IPS-15b (cell line): ENCODE measurements around the gene PTPRN2.
"Not testable (repeated sequence)": the region's sequence is repeated elsewhere in the genome, so short reads cannot be mapped to it uniquely, and the experiment has no call there.

ENCODE experiments used
- H3K27me3 ChIP-seq: one replicate; pipeline ENCODE4 v1.6.1; 2013; ENCODE audit warnings: low read length; ENCODE audit not compliant: control insufficient read depth, insufficient read depth
- H3K36me3 ChIP-seq: one replicate; pipeline ENCODE4 v1.6.1; 2013; ENCODE audit warnings: low read length; ENCODE audit not compliant: control insufficient read depth, insufficient read depth
- H3K4me1 ChIP-seq: one replicate; pipeline ENCODE4 v1.6.1; 2013; ENCODE audit warnings: mild to moderate bottlenecking, low read length; ENCODE audit not compliant: control insufficient read depth, insufficient read depth
- H3K4me3 ChIP-seq: one replicate; pipeline ENCODE4 v1.5.1; 2013; ENCODE audit warnings: low read depth, low read length
- H3K9ac ChIP-seq: one replicate; pipeline ENCODE4 v1.6.1; 2013; ENCODE audit warnings: low read depth, mild to moderate bottlenecking, low read length
- H3K9me3 ChIP-seq: one replicate; pipeline ENCODE4 v1.6.1; 2013; ENCODE audit warnings: mild to moderate bottlenecking, low read length; ENCODE audit not compliant: control insufficient read depth, insufficient read depth

Gene PTPRN2

DNA sequence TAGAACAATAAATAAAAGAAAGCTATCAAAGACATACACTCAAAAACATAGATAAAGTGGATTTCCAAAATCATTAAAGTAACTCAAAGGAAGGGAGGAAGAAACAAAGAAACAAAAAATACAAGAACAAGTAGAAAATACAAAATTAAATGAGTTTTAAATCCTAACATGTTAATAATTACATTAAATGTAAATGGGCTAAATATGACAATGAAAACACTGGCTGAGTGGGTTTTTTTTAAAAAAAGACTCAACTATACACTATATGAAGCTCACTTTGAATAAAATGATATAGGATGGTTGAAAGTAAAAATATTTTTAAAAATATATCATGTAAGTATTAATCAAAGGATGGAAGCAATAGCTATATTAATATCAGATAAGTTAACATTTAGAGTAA, 371.4 kb downstream of the PTPRN2 start:
- Histone ChIP-seq H3K9ac (no peak overlapping the region), H3K27me3 (no peaks in the 10 kb centered on the region), H3K4me3 (no peak overlapping the region), H3K9me3 (no peaks in the 10 kb centered on the region), H3K36me3 (no peaks in the 10 kb centered on the region), H3K4me1 (no peaks in the 10 kb centered on the region)

DNA sequence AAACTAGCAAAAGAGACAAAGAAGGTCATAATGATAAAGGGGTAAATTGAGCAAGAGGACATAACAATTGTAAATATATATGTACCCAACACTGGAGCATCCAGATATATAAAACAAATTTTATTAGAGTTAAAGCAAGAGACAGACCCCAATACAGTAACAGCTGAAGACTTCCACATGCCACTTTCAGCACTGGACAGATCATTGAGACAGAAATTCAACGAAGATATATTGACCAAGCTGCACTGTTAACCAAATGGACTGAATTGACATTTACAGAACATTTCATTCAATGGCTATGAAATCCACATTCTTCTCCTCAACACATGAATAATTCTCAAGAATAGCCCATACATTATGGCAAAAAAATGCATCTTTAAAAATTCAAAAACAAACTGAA, 378.2 kb downstream of the PTPRN2 start:
- H3K27me3 ChIP-seq = no peaks in the 10 kb centered on the region
- H3K4me1 ChIP-seq = no peaks in the 10 kb centered on the region
- H3K9me3 ChIP-seq = no peaks in the 10 kb centered on the region
- H3K4me3 ChIP-seq = no peak overlapping the region
- no peaks in the 10 kb centered on the region for H3K36me3 ChIP-seq
- H3K9ac ChIP-seq = no peak overlapping the region

DNA sequence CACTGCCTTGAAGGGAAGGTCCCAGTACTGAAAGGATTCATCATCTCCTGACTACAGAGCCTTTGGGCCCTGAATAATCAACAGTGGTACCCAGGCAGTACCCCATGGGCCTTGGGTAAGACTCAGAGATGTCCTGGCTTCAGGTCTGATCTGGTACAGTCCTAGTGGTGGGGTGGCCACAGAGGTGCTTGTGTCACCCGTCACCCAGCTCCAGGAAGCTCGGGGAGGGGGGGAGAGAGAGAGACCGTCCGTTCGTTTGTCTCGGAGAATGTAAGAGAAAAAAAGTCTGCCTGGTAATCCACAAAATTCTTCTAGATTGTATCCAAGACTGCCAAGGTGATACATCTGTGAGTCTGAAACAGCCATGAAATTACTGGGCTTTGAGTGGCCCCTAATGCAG, 381.3 kb downstream of the PTPRN2 start:
- no peaks in the 10 kb centered on the region for H3K27me3 ChIP-seq

DNA sequence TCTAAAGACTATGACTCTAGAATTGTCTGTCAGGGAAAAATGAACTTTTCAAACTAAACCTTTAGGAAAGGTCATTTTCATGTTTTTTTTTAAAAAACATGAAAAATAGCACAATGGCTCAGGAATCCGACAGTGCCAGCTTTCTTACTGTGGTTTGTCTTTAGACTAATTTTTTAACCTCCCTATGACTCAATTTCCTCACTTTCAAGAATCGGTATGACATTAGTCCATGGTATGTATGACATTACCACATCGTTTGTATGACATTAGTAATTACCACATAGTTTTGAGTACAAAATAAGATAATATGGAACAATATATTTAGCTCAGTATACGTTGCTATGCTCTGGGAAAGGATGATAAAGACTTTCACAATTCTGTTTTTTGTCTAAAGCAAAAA, 383.2 kb downstream of the PTPRN2 start:
- H3K4me3 ChIP-seq = no peak overlapping the region
- H3K4me1 ChIP-seq = no peaks in the 10 kb centered on the region
- no peaks in the 10 kb centered on the region for H3K9me3 ChIP-seq
- no peak overlapping the region for H3K9ac ChIP-seq
- H3K27me3 ChIP-seq = no peaks in the 10 kb centered on the region
- H3K36me3 ChIP-seq = no peaks in the 10 kb centered on the region

More for the DNA sequence above, 381.3 kb downstream of the PTPRN2 start:
- Histone ChIP-seq H3K9me3 (no peaks in the 10 kb centered on the region), H3K4me3 (no peak overlapping the region), H3K36me3 (no peaks in the 10 kb centered on the region), H3K4me1 (no peaks in the 10 kb centered on the region), H3K9ac (no peak overlapping the region)

DNA sequence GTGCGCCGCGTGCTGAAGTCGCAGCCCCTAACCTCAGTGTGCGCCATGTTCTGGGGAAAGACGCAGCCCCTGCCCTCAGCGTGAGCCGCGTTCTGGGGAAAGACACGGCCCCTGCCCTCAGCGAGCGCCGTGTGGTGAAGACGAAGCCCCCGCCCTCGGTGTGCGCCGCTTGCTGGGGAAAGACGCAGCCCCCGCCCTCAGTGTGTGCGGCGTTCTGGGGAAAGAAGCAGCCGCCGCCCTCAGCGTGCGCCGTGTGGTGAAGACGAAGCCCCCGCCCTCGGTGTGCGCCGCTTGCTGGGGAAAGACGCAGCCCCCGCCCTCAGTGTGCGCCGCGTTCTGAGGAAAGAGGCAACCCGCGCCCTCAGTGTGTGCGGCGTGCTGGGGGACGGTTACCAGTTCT, 383.7 kb downstream of the PTPRN2 start:
- not testable (repeated sequence) for H3K27me3 ChIP-seq

DNA sequence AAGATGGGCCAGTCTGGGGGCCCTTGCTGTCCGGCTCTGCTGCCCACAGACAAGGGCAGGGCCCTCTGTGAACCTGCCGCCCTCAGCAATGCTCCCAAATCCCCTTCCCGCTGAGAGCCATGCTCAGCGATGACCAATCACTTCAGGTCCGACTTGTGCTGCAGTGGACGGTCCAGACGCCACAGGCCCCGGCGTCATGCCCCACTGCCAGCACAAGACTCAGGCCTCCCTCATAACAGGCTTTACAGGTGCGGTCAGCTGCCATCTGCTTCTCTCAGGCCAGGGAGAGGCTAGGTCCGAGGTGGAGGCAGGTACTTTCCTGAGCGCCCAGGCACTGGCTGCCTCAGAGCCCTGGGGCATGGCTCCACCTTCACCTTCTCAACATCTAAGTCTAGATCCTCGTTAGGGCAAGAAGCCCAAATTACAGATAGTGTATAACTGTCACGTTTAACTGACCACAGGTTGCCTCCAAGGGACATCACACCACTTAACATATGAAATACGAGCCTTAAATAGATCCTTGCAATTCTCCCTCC, 393.2 kb downstream of the PTPRN2 start:
- H3K27me3 ChIP-seq = no peaks in the 10 kb centered on the region

More for the DNA sequence above, 383.7 kb downstream of the PTPRN2 start:
- H3K9ac ChIP-seq, H3K9me3 ChIP-seq, H3K36me3 ChIP-seq, H3K4me3 ChIP-seq, H3K4me1 ChIP-seq: not testable (repeated sequence)

DNA sequence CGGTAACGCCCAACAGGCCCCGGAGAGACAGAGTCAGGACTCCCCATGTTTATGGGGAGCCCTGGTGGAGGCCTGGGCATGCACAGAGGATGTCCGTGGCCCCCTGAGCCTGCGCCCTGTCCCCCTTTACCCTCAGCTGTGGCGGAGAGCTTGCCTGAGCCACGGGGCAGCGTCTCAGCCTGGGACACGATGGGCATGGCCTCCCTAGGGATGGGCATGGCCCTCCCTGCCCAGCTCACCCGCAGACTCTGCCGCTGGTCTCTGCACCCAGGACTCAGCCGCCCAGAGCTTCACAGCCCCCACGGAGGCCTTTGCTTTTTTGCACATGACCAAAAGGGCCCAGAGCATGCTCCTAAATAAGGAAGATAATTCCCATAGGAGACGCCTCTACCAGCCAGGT, 394.2 kb downstream of the PTPRN2 start:
- H3K4me1 ChIP-seq = no peaks in the 10 kb centered on the region
- no peak overlapping the region for H3K9ac ChIP-seq
- H3K27me3 ChIP-seq = no peaks in the 10 kb centered on the region
- H3K9me3 ChIP-seq = no peaks in the 10 kb centered on the region
- H3K4me3 ChIP-seq = no peak overlapping the region
- peaks cover 2% of the 10 kb centered on the region for H3K36me3 ChIP-seq

More for the DNA sequence above, 393.2 kb downstream of the PTPRN2 start:
- peaks cover 2% of the 10 kb centered on the region for H3K36me3 ChIP-seq
- H3K9me3 ChIP-seq = no peaks in the 10 kb centered on the region
- H3K9ac ChIP-seq = no peak overlapping the region
- no peak overlapping the region for H3K4me3 ChIP-seq
- no peaks in the 10 kb centered on the region for H3K4me1 ChIP-seq

DNA sequence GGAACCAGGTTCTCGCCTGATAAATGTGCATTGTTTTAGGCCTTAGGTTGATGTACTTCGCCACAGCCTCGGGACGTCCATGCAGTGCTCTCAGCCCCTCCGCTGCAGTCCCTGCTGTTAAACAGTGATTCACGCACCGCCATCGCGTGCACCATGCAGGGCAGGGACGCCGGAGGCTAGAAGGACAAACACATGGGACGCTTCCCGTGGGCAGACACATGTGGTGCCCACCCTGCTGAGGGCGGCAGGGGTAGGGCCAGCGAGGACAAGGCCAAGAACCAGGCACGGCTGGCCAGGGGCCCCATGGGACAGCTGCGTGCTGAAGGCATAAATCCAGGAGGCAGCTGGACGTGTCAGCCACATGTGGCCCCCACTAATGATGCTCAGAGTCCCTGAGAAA, 394.7 kb downstream of the PTPRN2 start:
- no peak overlapping the region for H3K9ac ChIP-seq
- H3K36me3 ChIP-seq = peaks cover 2% of the 10 kb centered on the region
- H3K9me3 ChIP-seq = no peaks in the 10 kb centered on the region
- H3K4me1 ChIP-seq = no peaks in the 10 kb centered on the region
- no peak overlapping the region for H3K4me3 ChIP-seq
- no peaks in the 10 kb centered on the region for H3K27me3 ChIP-seq

DNA sequence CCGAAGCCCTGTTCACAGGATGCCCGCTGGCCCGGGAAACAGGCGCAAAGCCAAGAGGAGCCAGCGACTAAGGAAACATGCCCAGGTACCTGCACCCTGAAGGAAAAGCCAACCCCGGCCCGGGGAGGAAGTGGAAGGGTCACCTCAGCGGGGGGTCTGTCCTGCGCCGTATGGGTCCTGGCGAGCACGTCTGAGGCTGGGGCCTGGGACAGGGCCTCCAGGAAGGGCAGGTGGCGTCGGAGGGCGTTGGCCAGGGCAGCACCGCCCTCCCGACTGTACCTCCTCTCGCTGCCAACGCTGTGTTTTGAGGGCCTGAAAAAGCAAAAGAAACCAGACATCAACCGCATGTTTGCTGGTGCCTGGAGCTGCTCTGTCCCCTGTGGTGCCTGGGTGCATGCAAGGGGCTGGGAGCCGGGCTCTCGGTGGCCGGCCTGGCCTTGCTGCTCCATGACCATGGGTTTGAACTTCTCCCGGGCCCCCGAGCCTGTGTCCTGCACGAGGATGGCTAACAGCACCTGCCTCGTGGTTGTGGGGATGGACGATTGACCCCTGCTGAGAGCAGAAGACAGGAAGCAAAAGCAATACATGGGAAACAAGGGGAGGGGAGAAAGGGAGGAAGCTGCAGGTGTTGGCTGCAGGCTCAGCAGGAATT, 395.3 kb downstream of the PTPRN2 start:
- peaks cover 2% of the 10 kb centered on the region for H3K36me3 ChIP-seq
- no peaks in the 10 kb centered on the region for H3K27me3 ChIP-seq
- no peaks in the 10 kb centered on the region for H3K4me1 ChIP-seq
- no peak overlapping the region for H3K4me3 ChIP-seq
- no peaks in the 10 kb centered on the region for H3K9me3 ChIP-seq
- no peak overlapping the region for H3K9ac ChIP-seq

DNA sequence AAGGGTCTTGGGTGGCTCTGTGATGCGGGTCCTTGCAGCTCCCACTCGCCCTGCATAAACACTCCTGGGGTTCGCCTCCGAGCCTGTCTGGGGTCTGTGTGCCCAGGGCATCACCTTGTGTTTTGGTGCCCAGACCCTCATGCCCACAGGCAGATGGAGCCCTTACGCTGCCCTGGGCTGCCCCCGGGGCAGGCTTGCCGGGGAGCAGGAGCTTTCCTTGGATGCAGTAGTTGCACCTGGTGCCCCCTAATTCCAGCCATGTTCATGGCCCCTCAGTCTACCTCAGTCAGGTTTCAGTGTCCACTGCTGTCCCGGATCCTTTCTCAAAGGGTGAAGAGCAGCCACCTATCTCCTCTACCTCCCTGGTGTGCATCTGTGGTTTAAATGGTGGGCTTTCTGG, 396.0 kb downstream of the PTPRN2 start:
- H3K9me3 ChIP-seq = no peaks in the 10 kb centered on the region
- H3K4me1 ChIP-seq = no peaks in the 10 kb centered on the region
- H3K9ac ChIP-seq = no peak overlapping the region
- no peaks in the 10 kb centered on the region for H3K27me3 ChIP-seq
- H3K36me3 ChIP-seq = peaks cover 2% of the 10 kb centered on the region
- H3K4me3 ChIP-seq = no peak overlapping the region

DNA sequence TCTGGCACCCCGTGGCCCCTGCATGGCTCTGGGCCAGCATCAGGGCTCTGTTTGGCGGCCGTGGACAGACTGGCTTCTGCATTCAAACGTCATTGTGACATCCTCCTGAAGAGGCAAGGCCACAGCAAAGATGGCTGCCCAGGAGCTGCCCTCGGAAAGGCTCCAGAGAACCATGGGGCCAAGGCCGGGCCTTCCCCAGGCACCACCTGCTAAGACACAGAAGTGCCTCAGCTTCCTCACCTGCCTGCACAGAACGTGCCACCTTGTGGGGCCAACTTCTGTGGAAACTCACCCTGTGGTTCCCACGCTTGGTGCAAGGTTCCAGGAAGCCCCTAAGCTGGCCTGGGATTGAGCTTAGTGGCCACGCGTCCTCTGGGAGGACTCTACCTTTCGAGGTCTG, 396.9 kb downstream of the PTPRN2 start:
- H3K36me3 ChIP-seq = peaks cover 2% of the 10 kb centered on the region
- no peak overlapping the region for H3K4me3 ChIP-seq
- no peaks in the 10 kb centered on the region for H3K27me3 ChIP-seq
- H3K9me3 ChIP-seq = no peaks in the 10 kb centered on the region
- no peaks in the 10 kb centered on the region for H3K4me1 ChIP-seq
- H3K9ac ChIP-seq = no peak overlapping the region

DNA sequence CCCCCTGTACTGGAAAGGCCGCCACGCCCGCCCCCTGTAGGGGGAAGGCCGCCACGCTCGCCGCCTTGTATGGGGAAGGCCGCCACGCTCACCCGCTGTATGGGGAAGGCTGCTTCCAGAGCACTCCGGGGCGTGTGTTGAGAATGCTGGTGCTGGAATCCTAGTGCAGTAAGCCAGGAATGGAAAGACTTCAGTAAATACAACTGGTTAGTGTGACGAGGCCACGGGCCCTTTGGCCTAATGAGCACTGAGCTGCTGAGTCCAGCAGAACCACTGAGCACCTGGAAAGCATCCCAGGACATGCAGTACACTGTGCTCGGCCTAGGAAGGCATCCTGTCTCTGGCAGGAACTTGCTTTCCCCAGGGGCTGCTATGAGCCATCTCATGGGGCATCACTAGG, 398.9 kb downstream of the PTPRN2 start:
- Histone ChIP-seq H3K9ac (no peak overlapping the region), H3K4me3 (no peak overlapping the region), H3K27me3 (no peaks in the 10 kb centered on the region), H3K4me1 (no peaks in the 10 kb centered on the region), H3K9me3 (no peaks in the 10 kb centered on the region), H3K36me3 (peaks cover 2% of the 10 kb centered on the region)
